OCI-LY3 (cell line): ENCODE measurements around the gene BCR.
A peak's percentile ranks its signal among the peaks of the same experiment; 100 is the strongest.
"Not testable (repeated sequence)": the region's sequence is repeated elsewhere in the genome, so short reads cannot be mapped to it uniquely, and the experiment has no call there.

Experiments used
- H2AFZ ChIP-seq: fragments of 200-600, 300-600 bp; shearing (Covaris generic); 2 replicates; pipeline ENCODE4 v1.6.0; 2014; ENCODE audit warnings: antibody characterized with exemption, low read depth, low read length
- H3K27ac ChIP-seq: fragments of 200-600, 300-600 bp; sonication (generic); 2 replicates; pipeline ENCODE4 v1.5.1; 2014; ENCODE audit warnings: mild to moderate bottlenecking, low read length, moderate library complexity, mixed read lengths
- H3K27me3 ChIP-seq: fragments of 200-600, 300-600 bp; sonication (generic); 2 replicates; pipeline ENCODE4 v1.6.1; 2014; ENCODE audit warnings: low read depth, low read length, mixed read lengths
- H3K36me3 ChIP-seq: fragments of 200-600, 300-600 bp; sonication (generic); replicated peaks from 2 replicates; pipeline ENCODE3; 2014; ENCODE audit warnings: low read depth, low read length, mixed read lengths
- H3K4me1 ChIP-seq: fragments of 300-600, 200-600 bp; sonication (generic); 2 replicates; pipeline ENCODE4 v1.6.1; 2014; ENCODE audit warnings: low read length, mixed read lengths
- H3K4me2 ChIP-seq: fragments of 200-600, 300-600 bp; sonication (generic); 2 replicates; pipeline ENCODE4 v1.6.1; 2014; ENCODE audit warnings: low read length, mixed read lengths
- H3K4me3 ChIP-seq: fragments of 300-600, 200-600 bp; sonication (generic); 2 replicates; pipeline ENCODE4 v1.5.1; 2014; ENCODE audit warnings: antibody characterized with exemption, mild to moderate bottlenecking, low read length, moderate library complexity
- H3K79me2 ChIP-seq: fragments of 300-600, 200-600 bp; shearing (Covaris generic); 2 replicates; pipeline ENCODE4 v1.6.1; 2014; ENCODE audit warnings: mild to moderate bottlenecking, low read length, mixed read lengths
- H3K9ac ChIP-seq: fragments of 300-600, 200-600 bp; shearing (Covaris generic); 2 replicates; pipeline ENCODE4 v1.6.0; 2014; ENCODE audit warnings: mild to moderate bottlenecking, low read length, moderate library complexity
- H3K9me3 ChIP-seq: fragments of 200-600, 300-600 bp; shearing (Covaris generic); 2 replicates; pipeline ENCODE4 v1.6.1; 2014; ENCODE audit warnings: low read length, mixed read lengths; ENCODE audit not compliant: insufficient read depth
- H4K20me1 ChIP-seq: fragments of 200-600, 300-600 bp; sonication (generic); 2 replicates; pipeline ENCODE4 v1.6.1; 2016; ENCODE audit warnings: low read length, mixed read lengths; ENCODE audit not compliant: insufficient read depth
- CTCF ChIP-seq: fragments of 200-600, 300-600 bp; sonication (generic); IDR thresholded peaks from 2 replicates; pipeline ENCODE4 v1.5.1; 2014; ENCODE audit warnings: antibody characterized with exemption, low read length, low read depth
- EZH2phosphoT487 ChIP-seq: fragments of 200-600 bp; shearing (Covaris generic); IDR thresholded peaks from 2 replicates; pipeline ENCODE4 v1.6.1; 2018; ENCODE audit warnings: antibody characterized with exemption, mixed run types, low read depth

Gene BCR

GRCh38 chr22:23313791-23314567 lies 133.7 kb downstream of the BCR start:
- Histone ChIP-seq H4K20me1 (no peaks in the 10 kb centered on the region), H3K4me1 (no peaks in the 10 kb centered on the region)

GRCh38 chr22:23315341-23315917 lies 135.1 kb downstream of the BCR start:
- no peaks in the 10 kb centered on the region for H3K79me2 ChIP-seq
- no peak overlapping the region for H3K9ac ChIP-seq
- no peaks in the 10 kb centered on the region for H3K9me3 ChIP-seq
- H3K4me3 ChIP-seq = no peak overlapping the region
- H2AFZ ChIP-seq = no peak overlapping the region
- H3K36me3 ChIP-seq = no peaks in the 10 kb centered on the region
- H3K4me1 ChIP-seq = no peaks in the 10 kb centered on the region
- H4K20me1 ChIP-seq = no peaks in the 10 kb centered on the region
- H3K27ac ChIP-seq = no peak overlapping the region
- no peak overlapping the region for H3K4me2 ChIP-seq
- H3K27me3 ChIP-seq = no peaks in the 10 kb centered on the region
- TF ChIP-seq CTCF (peak; percentile 63), EZH2phosphoT487 (no peak)

More at GRCh38 chr22:23313791-23314567, 133.7 kb downstream of the BCR start:
- Histone ChIP-seq H3K36me3 (no peaks in the 10 kb centered on the region), H3K27me3 (no peaks in the 10 kb centered on the region), H3K9ac (no peak overlapping the region), H3K79me2 (no peaks in the 10 kb centered on the region), H3K4me2 (no peak overlapping the region), H2AFZ (no peak overlapping the region), H3K9me3 (no peaks in the 10 kb centered on the region), H3K4me3 (no peak overlapping the region), H3K27ac (no peak overlapping the region)
- TF ChIP-seq EZH2phosphoT487 (no peak), CTCF (no peak)

- H3K4me3 ChIP-seq, H3K36me3 ChIP-seq, H2AFZ ChIP-seq, H4K20me1 ChIP-seq, H3K27me3 ChIP-seq, H3K79me2 ChIP-seq, H3K9me3 ChIP-seq, H3K9ac ChIP-seq, H3K4me1 ChIP-seq, H3K27ac ChIP-seq, H3K4me2 ChIP-seq: not testable (repeated sequence)
Measured at GRCh38 chr22:23316596-23316995, 136.3 kb downstream of the BCR start.

DNA sequence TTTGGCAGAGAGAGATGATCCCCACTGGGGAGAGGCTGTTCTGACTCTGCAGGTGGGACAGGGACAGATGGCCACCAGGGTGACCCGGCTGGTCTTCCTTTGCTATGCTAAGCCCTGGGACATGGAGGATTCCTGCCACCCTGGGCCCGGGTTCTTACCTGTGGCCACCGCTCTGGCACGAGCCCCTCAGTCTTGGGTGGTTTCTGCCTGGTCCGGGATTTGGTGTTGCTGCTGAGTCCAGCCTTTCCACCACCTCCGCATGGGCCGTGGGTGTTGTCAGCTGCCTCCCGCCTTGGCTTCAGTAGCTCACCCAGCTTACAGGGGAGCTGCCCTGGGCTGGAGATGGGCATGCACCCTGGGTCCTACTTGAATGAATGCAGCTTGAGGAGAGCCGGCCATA lies 138.0 kb downstream of the BCR start:
- H4K20me1 ChIP-seq, H3K4me1 ChIP-seq, H3K27me3 ChIP-seq, H3K27ac ChIP-seq, H3K4me3 ChIP-seq, H3K79me2 ChIP-seq, H3K9me3 ChIP-seq, H3K36me3 ChIP-seq, H3K9ac ChIP-seq, H2AFZ ChIP-seq, H3K4me2 ChIP-seq: not testable (repeated sequence)

DNA sequence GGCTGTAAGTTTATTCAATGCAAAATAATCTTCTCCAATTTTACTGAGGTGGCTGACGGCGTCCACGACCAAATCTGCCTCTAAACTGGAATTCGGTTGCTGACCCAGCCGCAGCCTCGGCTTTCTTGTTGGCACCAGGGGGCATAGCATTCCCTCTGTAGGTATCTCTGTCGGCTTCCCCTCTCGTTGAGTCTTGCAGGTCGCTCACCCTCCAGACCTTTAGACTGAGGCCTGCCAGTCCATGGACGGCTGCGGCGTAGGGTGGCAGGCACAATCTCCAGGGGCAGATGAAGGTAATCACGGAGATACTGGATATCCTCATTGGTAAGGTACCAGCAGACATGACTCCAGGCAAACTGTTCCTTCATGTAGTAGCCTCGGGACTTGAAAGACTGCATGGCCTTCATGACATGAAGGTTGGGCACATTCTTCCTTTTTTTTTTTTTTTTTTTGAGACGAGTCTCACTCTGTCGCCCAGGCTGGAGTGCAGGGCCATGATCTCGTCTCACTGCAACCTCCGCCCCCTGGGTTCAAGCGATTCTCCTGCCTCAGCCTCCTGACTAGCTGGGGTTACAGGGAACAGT lies 142.3 kb downstream of the BCR start:
- H3K4me1 ChIP-seq = peaks cover 18% of the 10 kb centered on the region
- H3K36me3 ChIP-seq, H3K27me3 ChIP-seq, H3K79me2 ChIP-seq, H3K9me3 ChIP-seq, H3K9ac ChIP-seq, H3K4me2 ChIP-seq, H3K4me3 ChIP-seq, H3K27ac ChIP-seq, H2AFZ ChIP-seq, H4K20me1 ChIP-seq: not testable (repeated sequence)

DNA sequence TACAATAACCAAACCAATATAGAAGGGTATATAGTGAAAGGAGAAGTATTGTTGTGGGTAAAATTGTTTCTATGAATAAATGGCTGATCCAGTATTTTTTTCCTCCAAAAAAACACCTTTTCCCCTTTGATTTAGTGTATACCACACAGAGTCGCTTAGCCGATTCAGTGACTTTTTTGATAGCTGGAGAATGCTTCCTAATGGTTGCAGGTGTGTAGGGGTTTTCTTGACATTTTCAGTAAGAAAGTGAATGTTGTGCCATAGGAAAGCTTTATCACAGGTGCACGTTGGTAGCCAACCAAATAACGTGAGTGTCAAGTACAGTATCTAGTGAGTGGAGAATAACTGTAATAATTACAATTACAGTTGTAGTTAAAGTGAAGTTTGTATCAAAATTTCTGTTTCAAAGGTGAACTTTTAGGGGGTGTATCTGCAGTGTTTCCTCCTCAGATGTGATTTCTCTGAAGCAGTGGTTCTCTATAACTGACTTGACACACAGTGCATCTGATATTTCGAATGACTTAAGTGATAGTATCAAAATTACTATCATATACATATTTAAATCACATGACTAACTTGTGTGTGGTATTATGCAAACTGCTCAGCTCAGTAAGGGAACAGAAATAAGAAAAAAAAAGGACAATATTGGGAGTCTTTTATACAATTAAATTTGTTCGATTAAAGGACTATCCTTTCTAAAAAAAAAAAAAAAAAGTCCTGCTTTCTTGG lies 143.8 kb downstream of the BCR start:
- not testable (repeated sequence) for H2AFZ ChIP-seq, H3K9me3 ChIP-seq, H3K79me2 ChIP-seq, H3K9ac ChIP-seq, H3K27ac ChIP-seq, H3K27me3 ChIP-seq, H3K36me3 ChIP-seq, H4K20me1 ChIP-seq, H3K4me3 ChIP-seq
- Histone ChIP-seq H3K4me2 (peak overlapping the region; percentile 26), H3K4me1 (peaks cover 18% of the 10 kb centered on the region)
